DMS153 treated with DMSO at 0.1 percent for 48 hours (cell line): ENCODE data around the gene ULK4.
"Not testable (repeated sequence)": the region's sequence is repeated elsewhere in the genome, so short reads cannot be mapped to it uniquely, and the experiment has no call there.

Experiments used
- DNase-seq: peaks from one replicate; lab custom pipeline; 2025; ENCODE audit not compliant: unreplicated experiment; lab: John Stamatoyannopoulos, UW

The ULK4 gene

GRCh38 chr3:41695806-41696205 is 266.1 kb downstream of the ULK4 start:
- DNase-seq, result not testable (repeated sequence)

GRCh38 chr3:41693799-41694198 is 268.1 kb downstream of the ULK4 start:
- no peak for DNase-seq

DNA sequence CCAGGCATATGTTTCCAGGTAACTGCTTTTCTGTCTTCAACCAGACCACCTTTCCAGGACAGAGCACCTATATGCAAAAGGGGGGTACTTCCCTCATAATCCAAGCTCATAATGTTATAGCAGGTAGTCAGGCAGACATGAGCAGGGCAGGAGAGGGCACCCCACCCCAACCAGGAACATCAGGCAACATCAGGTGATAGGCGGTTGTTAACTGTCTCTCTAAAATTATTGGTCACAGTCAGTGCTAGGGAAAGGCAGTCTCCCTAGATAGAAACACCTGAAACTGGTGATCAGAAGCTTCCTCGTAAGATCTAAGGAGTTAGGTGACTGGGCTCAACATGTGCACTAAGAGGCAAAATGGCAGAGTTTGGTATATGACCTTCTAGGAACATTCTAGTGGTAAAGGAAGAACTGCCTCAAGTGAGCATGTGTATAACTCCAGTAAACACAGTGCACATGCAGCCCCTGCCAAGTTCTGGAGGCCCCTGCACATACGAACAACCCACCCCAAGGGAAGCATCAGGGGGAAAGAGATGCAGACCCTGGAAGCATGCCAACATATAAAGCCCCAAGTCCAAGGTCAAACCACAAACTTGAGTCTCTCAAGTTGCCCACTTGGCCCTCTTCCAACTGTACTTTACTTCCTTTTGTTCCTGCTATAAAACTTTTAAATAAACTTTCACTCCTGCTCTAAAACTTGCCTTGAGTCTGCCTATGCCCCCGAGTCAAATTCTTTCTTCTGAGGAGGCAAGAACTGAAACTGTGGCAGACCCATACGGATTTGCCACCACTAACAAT is 270.9 kb downstream of the ULK4 start:
- no peak for DNase-seq

DNA sequence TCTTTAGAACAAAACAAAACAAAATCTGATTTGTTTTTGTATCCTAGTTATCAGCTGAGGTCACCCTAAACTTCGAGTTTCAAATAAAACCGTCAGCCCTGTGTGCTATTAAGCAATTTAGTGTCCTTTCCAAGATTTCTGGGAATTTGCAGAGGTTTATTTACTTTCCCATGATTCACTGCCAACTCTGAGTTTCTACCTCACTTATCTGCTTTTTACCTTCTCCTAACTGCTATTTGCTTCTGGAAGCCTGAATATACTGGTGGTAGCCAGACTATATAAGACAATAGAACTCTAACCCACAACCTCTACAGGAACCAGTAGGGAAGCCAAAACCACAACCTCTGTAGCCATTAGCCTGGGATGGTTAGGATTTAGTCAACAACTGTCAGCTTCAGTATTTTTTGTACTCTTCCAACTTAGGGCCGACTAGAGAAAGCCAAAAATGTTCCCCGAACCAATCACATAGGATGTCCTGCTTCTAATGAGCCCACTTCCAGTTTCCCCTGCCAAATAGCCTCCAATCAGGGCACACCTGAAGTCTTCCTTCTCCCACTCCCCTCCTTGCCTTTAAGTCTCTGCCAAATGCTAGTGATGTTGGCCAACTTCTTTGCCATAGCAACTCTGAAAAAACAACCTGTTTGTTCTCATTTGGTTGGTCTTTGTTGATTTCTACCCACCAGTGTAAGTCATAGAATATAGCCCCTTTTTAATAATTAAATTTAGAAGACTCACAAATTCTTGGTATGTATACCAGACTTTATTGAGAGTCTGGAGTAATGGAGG is 273.1 kb downstream of the ULK4 start:
- DNase-seq, result no peak

- DNase-seq, result no peak
These were observed 276.8 kb downstream of the ULK4 start for GRCh38 chr3:41684797-41685735.

DNA sequence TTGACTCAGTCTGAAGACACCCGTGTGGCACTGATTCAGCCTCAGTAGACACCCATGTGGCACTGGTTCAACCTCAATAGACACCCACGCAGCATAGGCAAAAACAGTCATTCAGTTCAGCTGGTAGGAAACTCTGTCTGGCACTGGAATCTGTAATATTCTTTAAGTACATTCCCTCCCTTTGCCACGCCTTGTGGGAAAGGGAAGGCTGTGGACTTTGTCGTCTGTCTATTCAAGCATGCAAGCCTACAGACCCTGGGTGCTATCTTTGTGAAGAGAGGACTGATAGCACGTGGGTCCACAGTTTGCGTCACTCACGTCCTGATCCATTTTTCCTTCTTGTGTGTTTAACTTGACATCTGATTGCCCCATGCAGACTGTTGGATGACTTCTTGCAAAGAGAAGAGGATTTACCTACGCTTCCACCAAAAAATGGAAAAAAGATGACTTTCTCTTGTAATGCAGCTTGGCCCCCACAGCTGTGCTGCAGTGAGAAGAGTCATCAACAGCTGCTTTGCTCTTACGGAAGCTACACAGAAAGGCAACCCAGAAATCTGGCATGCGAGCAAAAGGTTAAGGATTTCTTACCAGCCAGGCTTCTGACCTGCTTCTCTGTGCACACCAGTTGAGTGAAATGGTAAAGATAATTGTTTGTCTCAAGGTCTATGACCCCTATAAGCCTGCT is 278.1 kb downstream of the ULK4 start:
- DNase-seq, result no peak

DNA sequence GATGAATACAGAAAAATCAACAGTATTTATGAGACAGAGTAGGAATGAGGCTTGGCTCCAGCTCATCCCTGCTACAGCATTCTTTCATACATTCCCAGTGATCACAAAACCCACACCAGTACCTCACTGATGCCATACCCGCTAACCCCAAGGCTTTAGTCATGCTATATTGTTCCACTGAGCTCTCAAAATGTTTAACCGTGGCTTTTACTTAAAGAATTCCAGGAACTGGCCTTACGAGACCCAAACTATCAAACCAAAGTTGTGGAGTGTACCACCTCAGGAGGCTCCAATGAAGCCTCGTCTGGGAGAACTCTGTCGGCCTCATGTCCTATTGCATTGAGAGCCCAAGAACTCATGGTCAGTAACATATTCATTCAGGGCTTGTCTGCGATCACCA is 278.9 kb downstream of the ULK4 start:
- DNase-seq, result no peak

DNA sequence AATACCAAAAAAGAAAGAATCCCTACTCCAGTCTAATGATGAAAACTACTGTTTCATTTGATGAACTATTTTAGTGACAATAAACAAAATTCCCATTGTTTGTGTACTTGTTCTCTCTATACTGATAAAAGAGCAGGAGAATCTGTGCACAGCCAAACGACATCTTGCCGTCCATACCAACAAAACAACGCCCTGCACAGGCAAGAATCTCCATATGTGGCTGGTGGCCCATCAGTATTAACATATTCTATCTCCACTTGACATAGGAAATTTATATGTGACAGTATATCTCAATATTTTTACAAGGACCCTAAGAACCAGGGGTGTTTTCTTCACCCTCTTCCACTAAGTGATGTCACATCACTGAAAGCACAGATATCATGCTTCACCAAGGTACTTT is 279.5 kb downstream of the ULK4 start:
- DNase-seq, result no peak

- DNase-seq, result no peak
These were observed 280.4 kb downstream of the ULK4 start for GRCh38 chr3:41681479-41681878.

DNA sequence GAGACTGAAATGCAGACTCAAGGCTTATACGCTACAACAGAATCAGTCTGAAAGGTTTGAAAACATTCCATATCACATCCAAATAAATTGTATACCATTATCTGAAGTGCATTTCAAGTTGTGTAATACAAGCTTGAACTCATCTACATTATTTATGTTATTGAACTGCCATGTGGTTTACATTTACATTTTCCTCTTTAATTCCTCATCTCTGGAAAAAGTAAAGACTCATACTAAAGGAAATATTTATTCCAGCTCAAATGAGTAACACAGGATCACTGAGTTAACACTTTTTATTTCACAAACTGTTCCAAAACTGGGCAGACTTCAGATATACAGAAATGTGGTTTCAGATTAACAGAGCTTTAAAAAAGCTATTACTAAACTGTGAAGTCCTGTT is 282.5 kb downstream of the ULK4 start:
- DNase-seq, result no peak

DNA sequence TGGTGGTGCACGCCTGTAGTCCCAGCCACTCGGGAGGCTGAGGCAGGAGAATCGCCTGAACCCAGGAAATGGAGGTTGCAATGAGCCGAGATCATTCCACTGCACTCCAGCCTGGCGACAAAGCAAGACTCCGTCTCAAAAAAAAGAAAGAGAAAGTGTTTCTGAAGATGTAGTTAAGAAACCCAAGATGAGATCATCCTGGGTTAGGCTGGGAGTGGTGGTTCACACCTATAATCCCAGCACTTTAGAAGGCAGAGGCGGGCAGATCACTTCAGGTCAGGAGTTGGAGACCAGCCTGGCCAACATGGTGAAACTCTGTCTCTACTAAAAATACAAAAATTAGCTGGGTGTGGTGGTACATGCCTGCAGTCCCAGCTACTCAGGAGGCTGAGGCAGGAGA is 286.8 kb downstream of the ULK4 start:
- not testable (repeated sequence) for DNase-seq

DNA sequence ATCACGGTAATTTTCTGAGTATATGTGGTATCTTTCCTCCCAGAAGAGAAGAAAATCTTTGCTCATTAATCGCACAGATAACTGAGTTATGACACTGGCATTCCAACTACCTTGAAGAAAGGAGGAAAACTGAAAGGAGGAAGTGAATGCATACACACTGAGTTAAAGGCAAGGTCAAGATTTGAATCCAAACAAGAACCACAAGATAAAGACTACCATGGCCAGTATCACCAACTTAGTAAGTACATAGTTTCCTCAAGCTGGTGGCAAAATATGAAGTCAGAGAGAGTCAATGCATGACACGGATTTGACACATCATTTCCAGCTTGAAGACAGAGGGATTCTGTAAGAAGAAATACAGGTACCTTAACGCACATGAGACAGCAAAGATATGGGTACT is 287.5 kb downstream of the ULK4 start:
- no peak for DNase-seq

DNA sequence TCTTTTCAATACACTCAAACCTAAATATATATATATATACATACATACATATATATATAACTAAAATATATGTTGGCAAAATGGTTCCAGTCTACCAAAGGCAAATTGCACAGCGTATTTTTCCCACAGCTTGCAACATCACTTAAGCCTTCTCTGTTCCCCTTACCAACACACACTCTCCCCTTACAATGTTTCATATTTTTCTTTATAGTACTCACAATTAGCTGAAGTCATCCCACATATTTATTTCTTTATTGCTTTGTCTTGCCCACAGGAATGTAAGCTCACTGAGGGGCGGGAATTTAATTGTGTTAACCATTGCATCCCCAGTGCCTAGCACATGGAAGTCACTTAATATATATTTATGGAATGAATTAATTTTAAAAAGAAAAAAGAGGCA is 288.3 kb downstream of the ULK4 start:
- no peak for DNase-seq

DNA sequence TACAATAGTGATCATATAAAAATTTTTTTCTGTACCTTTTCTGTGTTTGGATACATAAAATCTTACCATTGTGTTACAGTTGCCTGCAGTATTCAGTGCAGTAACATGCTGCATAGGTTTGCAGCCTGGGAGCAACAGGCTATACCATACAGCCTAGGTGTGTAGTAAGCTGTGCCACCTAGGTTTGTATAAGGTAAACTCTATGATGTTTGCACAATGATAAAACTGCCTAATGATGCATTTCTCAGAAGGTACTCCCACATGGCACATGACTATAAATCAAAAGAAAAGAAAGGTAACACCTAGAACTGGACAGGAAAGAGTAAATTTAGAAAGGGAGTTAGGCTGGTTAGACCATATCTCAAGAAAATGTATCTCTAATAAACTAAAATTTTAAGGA is 293.5 kb downstream of the ULK4 start:
- no peak for DNase-seq

DNA sequence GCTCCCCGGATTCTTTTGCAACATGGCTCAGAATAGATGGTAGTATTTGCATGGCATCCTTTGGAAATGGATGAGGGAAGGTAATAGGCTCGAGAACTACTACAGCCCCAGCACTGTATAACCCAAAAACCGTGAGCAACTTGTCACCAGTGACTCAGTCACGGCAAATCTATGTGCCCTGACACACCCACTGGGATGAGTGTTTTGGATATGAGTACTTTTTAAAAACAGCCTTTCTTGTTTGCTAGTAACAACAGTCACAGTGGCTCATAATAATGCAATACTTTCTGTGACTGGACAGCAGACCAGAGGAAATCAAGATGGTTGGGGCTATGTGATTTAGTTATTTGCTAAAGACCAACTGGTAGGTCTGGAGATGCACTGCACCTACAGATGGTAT is 299.6 kb downstream of the ULK4 start:
- no peak for DNase-seq

- no peak for DNase-seq
These were observed 300.1 kb downstream of the ULK4 start for GRCh38 chr3:41661796-41662195.

- no peak for DNase-seq
These were observed 301.4 kb downstream of the ULK4 start for GRCh38 chr3:41660510-41660909.

GRCh38 chr3:41653571-41654239 is 308.2 kb downstream of the ULK4 start:
- no peak for DNase-seq

DNA sequence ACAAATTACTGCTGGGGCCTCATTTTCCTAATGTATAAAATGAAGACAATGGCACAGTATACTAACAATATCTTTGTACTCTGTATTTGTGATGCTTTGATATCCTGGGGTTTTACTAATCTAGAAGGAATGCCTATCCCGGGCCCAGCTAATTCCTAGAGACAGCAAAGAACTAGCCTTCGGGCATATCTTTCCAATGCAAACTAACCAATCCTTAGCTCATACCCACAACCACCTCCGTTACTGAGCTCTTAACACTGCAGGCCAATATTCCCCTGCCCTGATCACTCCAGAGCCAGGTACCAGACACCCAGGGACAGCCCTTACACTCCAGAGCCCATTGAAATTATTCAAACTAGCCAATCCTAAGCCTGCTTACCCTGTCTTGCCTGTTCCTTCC is 309.0 kb downstream of the ULK4 start:
- DNase-seq, result no peak

DNA sequence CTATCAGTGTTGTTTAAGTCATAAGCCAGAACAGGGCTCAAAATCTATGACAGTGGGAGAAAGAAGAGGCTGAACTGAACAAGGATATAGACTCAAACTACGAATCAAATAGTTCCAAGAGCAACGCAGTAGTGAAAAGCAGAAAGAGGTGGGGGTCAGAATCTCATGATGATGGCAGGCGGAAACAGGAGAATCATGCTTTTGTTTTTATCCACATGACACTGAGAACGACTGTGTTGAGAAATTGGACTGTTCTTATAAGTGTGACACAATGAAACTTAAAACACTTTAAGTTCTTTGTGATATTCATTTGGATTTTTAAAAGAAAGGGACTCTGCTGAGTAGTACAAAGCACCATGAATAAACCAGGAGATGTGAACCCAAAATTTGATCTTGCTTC is 309.4 kb downstream of the ULK4 start:
- DNase-seq, result no peak
